HuH-7 (cell line): ENCODE measurements around the gene PFKFB1.
A peak's percentile ranks its signal among the peaks of the same experiment; 100 is the strongest.

Experiments used
- DNase-seq: peaks from one replicate; pipeline ENCODE4 v3.0.0; 2011; ENCODE audit warnings: low spot score

The PFKFB1 gene

GRCh38 chrX:54994099-54994498, at the start of gene PFKFB1:
PFKFB1 (minus strand) TSS chrX:54994188; CDS start chrX:54994007, 181 bp downstream.
- no peak for DNase-seq

DNA sequence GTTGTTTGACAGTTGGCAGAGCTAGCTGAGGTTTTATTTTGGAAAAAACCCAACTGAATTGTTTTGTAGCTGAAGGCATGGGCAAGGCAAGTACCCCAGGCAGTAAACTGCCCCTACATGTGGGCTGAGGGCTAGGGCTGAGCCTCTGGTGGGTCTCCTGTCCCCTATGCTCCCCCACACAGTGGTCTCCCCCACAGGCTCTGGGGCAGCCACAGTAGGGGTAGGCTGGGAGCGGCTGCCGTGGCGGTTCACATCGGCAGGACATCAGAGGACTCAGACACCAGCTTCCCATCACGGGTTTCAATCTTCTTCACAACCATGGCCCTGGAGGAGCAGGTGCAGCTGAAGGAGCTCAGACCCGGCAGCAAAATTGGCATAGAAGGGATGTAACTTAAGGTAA, 47.5 kb upstream of the PFKFB1 start:
- no peak for DNase-seq

GRCh38 chrX:55039471-55039870, 45.5 kb upstream of the PFKFB1 start:
- no peak for DNase-seq

GRCh38 chrX:55033429-55033828, 39.4 kb upstream of the PFKFB1 start:
- no peak for DNase-seq

DNA sequence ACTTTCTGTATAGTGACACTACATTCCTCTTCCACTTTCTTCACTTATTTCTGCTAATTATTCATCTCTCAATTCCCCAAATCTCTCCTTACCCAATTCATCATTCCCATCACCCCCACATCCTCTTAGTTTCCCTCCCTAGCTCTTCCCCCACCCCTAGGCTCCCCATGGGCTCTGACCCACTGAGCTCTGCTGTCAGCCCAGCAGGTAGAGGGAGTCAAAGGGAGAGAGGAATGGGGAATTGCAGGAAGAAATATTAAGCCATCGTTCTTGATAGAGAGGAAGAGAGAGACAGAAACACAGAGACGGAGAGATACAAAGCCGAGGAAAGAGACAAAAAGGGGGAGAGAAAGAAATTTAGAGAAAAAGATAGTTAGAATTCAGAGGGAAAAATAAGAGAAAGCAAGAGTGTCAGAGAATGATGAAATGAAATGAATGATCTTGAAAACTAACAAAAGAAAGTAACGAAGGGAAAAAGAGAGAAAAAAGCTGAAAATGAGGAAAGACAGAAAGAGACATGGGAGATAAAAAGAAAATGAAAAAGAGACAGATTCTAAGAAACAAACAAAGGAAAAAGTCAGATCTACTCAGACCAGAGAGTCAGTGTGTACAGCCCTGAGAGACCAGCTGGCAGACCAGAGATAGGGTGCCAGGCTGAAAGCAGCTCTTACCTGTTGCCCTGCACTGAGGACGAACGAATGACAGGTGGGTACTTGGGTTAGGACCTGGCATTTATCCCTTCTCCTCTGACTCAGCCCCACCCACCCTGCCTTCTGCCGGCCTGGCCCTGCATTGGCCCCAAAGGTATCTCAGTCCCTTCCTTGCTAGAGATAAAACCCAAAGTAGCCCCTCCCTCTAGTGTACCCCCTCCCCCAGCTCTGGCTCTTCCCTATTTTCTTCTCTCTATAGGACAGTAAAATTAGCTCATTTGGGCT, 36.5 kb upstream of the PFKFB1 start, which contains the start of gene ALAS2:
ALAS2 (minus strand) TSS at position 707 of the 935 bp plus-strand sequence. CDS start 4,977 bp downstream, outside the sequence.
- no peak for DNase-seq

DNA sequence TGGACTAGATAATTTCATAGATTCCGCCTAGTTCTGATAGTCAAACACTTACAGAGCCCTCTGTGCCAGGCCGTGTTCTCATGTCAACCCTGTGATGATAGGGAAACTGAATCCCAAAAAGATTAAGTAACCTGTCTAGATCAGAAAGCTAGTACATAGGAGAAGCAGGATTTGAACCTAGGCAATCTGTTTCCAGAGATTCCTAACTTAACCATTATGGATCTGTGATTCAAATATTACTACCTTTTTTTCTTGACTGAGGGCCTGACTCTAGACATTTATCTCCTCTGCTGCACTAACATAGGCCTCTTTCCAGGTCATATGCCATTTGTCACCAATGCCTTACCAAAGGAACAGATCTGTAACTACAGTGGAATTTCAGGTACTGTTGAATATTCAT, 35.3 kb upstream of the PFKFB1 start:
- no peak for DNase-seq

DNA sequence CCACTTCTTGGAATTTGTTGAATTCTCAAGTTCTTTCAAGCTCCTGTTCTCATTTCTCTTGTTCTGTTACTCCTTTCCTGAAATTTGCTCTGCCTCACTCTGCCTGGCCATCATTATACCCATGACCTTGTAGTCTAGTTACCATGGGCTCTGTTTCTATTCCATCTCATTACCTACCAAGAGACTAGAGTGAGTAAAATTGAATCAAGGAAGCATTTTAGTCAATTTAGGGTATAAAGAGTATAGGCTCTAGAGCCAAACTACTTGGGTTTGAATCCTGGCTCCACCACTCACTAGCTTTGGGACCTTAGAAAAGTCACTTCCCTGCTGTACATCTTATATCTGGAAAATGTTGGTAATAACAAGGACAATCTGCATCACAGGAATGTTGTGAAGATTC, 34.6 kb upstream of the PFKFB1 start:
- no peak for DNase-seq

- no peak for DNase-seq
Observed at GRCh38 chrX:55028040-55028439, 34.1 kb upstream of the PFKFB1 start.

- no peak for DNase-seq
Observed at GRCh38 chrX:55026840-55027239, 32.9 kb upstream of the PFKFB1 start.

GRCh38 chrX:55026143-55026542, 32.2 kb upstream of the PFKFB1 start:
- no peak for DNase-seq

DNA sequence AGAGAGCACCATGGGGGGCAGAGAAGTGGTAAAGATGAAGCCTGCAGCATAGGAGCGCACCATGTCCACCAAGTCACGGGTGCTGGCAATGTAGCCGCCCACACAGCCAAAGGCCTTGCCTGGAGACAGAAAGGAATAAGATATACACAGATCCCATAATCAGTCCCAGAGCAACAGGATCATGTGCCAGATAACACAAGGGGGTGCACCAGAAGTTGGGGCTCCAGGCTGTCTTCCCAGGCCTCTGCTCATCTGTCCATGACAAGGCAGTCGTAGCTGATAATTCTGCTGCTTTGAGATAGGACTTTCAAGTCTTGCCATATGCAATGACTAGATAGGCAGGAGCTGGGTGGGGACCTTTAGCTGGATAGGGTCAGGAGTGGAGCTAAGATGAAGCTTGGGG, 20.9 kb upstream of the PFKFB1 start:
- no peak for DNase-seq

DNA sequence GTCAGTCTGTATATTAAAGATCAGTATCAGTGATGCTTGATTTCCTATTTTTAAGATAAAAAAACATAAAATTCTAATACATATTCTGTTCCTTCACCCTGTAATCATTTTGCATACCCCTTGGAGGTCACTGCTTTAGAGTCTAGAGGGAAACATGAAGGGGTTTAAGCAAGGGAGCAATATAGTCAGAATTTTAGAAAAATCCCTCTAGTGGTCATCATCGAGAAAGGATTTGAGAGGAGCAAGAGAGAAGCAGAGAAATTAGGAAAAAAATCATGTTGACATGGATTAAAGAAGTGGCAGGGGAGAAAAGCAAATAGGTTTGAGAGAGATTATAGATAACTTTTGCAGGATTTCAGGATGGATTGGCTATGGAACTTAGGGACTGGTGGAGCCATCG, 17.3 kb upstream of the PFKFB1 start:
- peak; percentile 8 for DNase-seq

DNA sequence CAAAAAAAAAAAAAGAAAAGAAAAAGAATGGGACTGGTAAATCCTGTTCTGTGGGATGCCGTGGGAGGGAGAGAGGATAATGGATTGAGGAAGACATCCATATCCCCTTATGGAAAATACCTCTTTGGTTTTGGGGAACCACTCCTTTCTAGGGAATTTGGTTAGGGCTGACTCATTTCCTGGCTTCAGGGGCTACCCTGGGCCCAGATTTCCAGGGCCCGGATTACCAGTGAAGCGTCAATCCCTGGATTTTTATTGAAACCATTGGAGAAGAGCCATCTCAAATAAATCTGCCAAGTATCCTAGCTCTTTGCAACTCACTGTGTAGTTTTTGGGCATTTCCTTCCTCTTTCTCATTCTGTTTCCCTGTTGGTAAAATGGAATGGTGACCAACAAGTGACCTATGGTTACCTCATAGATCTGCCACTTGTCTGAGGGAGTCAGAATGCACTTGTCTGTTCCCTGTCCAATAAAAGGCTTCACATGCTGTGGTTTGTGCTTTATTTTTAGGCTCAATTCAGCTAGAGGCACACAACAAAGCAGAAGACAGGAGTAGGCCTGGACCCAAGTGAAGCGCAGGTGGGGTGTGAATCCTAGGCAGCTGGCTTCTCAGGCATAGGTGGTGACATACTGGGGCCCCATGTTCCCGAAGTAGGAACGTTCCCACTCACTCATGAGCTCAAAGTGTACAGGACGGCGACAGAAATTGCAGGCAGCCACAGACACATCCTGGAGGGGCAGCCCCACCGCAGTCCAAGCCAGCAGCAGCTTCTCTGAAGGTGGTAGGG, 14.8 kb upstream of the PFKFB1 start:
- DNase-seq: no peak

- peak; percentile 17 for DNase-seq
Observed at GRCh38 chrX:55007656-55008055, 13.7 kb upstream of the PFKFB1 start.

DNA sequence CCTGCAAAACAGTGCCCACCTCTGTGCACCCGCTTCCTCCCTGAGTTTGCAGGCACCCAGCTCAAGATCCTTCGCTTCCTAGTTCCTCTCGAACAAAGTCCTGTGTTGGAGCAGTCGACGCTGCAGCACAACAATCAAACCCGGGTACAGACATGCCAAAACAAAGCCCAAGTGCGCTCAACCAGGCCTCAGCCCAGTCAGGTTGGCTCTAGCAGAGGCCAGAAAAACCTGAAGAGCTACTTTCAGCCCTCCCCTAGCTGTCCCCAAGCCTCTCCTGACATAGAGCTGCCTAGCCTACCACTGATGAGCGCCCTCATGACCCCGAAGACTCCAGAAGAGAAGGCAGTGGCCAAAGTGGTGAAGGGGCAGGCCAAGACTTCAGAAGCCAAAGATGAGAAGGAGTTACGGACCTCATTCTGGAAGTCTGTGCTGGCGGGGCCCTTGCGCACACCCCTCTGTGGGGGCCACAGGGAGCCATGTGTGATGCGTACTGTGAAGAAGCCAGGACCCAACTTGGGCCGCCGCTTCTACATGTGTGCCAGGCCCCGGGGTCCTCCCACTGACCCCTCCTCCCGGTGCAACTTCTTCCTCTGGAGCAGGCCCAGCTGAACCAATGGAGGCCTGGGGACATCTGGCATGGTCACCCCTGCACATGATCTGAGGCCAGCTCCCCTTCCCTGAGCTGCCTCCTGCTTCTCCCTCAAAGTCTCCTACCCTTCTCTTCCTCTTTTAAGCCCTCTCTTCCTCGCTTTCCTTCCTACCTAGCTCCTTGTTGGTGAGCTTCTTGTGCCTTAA, 13.0 kb upstream of the PFKFB1 start:
- DNase-seq: no peak

GRCh38 chrX:55005256-55005655, 11.3 kb upstream of the PFKFB1 start:
- no peak for DNase-seq

DNA sequence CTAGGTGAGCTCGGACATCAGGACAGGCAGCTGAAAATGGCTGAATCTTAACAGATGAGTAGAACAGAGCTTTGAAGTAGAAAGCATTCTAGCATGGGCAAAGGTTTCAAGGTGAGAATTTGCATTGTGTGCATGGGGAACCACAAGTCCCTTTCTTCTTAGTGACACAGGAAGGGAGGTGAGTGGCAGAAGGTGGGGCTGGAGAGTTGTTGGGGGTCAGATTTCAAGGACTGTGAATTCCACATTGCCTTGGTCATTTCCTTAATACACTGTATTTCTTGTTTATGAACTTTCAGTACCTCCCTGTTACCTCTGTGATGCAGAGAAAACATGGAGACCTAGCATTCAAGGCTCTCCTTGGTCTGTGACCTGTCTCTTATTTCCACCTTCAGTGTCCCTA, 10.2 kb upstream of the PFKFB1 start:
- no peak for DNase-seq

DNA sequence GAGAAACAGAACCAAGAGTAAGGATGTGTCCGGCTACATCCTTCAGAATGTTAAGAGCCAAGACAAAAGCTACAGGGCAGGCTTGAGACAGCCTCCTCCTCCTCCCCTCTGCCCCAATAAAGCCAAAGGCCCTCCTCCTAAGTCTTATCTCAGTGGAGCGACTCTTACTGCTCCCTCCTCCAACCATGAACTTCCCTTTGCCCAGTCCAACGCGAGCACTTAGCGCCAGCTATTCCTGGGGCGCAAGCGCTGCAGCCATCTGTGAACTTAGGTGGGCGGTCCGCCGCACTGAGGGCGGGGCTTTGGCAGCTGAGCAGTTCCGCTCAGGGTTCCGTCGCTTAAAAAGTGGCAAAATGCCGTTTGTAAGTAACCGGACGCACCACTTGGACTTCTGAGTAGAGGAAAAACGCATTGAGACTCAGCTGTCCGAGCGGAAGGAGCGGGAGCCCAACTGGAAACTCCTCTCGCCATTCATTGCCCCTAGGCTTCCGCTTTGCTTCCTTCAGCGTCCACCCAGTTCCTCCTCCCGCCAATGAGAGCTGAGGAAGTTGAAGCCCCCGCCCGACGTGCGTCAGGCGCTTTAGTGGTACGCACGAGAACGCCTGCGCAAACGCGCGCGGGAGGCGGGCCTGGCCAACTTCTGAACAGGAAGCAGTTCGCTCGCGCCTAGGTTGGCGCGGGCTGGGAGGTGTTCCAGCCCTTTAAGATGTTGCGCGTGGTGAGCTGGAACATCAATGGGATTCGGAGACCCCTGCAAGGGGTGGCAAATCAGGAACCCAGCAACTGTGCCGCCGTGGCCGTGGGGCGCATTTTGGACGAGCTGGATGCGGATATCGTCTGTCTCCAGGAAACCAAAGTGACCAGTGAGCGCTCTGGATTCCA, 6.0 kb upstream of the PFKFB1 start, which contains the start of gene APEX2:
APEX2 (plus strand) TSS at position 647 of the 882 bp plus-strand sequence; CDS start at position 707, 60 bp downstream.
- DNase-seq: peak; percentile 75

DNA sequence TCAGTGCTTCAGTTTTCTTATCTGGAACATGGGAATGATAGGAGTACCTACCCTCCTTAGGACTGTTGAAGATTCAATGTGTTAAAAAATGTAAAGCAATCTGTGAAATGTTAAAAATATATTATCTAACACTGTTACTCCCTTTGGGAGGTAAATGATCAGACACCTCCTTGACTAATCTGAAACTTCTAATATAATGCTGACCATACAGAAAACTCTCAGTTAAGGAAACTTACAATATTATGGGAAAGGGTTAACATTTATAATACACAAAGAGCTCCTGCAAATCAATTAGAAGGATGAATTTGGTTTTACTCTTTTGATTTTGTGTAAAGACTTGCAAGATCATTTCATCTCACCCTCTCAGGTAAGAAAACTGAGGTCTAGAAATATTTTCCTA, 1.6 kb upstream of the PFKFB1 start:
- no peak for DNase-seq

DNA sequence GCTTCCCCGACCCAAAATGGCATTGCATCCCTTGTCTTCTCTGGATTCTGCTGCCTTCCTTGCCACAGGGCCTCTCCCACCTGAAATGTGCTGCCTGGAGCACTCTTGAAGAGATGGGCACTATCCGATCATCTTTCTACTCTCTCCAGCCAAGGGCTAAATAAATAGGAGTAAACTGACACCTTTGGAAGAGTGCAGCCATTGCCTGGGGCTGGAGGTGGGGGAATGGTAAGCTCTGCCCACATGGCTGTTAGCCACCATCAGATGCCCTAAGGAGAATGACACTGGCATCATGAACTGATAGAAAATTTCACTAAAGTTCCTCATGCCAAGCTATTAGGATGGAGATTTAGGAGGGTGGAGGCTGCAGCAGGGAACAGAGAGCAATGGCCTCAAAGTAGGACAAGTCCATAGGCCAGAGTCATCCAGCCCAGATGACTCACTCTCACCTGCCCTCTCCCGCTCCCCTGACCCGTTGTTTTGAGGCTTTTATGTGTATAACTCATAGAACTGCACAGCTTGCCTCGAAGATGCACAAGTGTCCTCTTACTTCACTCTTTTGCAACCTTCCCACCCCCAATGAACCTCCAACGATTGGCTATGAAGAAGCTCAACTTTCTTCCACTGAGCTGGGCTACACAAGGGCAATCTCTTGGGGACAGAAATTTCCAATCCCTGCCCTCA, 822 bp upstream of the PFKFB1 start:
- no peak for DNase-seq
